ENCODE data around the gene HMGB1. TPM values are rescaled to one million over a fixed set of nuclear protein-coding genes. Genes with fewer than 3 reads are reported as not detected.
A peak's percentile ranks its signal among the peaks of the same experiment; 100 is the strongest.

HMGB1 gene
- total and polyA plus RNA-seq, 2 of the 13 experiments (the other 11 are each of a cell fraction or from before 2014, with no cell fraction given) = 115 to 584 TPM

DNA sequence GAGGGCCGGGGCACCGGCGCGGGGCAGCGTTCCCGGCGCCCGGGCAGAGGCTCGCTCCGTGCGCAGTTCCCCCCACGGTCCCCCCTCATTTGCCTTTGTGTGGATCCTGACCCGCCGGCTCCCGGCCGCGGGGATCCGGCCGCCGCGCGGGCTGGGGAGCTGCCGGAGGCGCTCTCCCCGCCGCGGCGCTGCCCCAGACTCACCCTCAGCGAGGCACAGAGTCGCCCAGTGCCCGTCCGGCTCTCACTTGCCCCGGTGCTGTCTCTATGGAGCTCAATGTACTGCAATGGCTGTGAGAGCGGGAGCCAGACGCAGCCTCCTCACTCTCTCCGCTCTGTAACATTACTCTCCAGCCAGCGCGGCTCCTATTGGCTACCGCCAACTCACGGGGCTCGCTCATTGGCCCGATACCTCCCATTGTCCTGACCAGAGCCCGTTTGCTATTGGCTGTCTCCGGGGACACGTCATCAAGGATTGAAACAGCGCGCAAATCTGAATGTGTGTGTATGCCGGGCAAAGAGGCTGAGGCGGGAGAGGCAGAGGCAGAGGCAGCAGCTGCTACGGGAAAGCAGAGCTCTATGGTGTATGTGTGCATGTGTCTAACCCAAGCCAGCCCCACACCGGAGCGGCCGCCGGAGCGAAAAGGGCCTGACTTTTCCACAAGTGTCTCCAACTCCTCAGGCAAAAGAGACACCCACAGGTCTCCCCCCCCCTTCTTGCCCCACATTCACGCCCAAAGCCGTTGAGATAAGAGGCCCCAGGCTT is at the start of gene HMGB1 (continued):
- TF ChIP-seq, protein P1, sequence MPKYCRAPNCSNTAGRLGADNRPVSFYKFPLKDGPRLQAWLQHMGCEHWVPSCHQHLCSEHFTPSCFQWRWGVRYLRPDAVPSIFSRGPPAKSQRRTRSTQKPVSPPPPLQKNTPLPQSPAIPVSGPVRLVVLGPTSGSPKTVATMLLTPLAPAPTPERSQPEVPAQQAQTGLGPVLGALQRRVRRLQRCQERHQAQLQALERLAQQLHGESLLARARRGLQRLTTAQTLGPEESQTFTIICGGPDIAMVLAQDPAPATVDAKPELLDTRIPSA (CRISPR knock-in tag; IDR thresholded peaks at IDR 0.05; ENCODE audit: borderline replicate concordance) = no peak
- no peak for TF ChIP-seq ESRRA (CRISPR knock-in tag; IDR thresholded peaks at IDR 0.05; ENCODE audit: low read depth)
- no peak for TF ChIP-seq STAG1 (CRISPR knock-in tag; IDR thresholded peaks at IDR 0.05)
- TF ChIP-seq BHLHE40 (IDR thresholded peaks at IDR 0.05; ENCODE audit: low read length) = no peak
- TF ChIP-seq SUZ12 (IDR thresholded peaks at IDR 0.05; ENCODE audit: low read depth, low read length) = no peak
- TF ChIP-seq, protein P2, sequence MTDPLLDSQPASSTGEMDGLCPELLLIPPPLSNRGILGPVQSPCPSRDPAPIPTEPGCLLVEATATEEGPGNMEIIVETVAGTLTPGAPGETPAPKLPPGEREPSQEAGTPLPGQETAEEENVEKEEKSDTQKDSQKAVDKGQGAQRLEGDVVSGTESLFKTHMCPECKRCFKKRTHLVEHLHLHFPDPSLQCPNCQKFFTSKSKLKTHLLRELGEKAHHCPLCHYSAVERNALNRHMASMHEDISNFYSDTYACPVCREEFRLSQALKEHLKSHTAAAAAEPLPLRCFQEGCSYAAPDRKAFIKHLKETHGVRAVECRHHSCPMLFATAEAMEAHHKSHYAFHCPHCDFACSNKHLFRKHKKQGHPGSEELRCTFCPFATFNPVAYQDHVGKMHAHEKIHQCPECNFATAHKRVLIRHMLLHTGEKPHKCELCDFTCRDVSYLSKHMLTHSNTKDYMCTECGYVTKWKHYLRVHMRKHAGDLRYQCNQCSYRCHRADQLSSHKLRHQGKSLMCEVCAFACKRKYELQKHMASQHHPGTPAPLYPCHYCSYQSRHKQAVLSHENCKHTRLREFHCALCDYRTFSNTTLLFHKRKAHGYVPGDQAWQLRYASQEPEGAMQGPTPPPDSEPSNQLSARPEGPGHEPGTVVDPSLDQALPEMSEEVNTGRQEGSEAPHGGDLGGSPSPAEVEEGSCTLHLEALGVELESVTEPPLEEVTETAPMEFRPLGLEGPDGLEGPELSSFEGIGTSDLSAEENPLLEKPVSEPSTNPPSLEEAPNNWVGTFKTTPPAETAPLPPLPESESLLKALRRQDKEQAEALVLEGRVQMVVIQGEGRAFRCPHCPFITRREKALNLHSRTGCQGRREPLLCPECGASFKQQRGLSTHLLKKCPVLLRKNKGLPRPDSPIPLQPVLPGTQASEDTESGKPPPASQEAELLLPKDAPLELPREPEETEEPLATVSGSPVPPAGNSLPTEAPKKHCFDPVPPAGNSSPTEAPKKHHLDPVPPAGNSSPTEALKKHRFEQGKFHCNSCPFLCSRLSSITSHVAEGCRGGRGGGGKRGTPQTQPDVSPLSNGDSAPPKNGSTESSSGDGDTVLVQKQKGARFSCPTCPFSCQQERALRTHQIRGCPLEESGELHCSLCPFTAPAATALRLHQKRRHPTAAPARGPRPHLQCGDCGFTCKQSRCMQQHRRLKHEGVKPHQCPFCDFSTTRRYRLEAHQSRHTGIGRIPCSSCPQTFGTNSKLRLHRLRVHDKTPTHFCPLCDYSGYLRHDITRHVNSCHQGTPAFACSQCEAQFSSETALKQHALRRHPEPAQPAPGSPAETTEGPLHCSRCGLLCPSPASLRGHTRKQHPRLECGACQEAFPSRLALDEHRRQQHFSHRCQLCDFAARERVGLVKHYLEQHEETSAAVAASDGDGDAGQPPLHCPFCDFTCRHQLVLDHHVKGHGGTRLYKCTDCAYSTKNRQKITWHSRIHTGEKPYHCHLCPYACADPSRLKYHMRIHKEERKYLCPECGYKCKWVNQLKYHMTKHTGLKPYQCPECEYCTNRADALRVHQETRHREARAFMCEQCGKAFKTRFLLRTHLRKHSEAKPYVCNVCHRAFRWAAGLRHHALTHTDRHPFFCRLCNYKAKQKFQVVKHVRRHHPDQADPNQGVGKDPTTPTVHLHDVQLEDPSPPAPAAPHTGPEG (CRISPR knock-in tag; IDR thresholded peaks at IDR 0.05) = no peak
- TF ChIP-seq, protein P3, sequence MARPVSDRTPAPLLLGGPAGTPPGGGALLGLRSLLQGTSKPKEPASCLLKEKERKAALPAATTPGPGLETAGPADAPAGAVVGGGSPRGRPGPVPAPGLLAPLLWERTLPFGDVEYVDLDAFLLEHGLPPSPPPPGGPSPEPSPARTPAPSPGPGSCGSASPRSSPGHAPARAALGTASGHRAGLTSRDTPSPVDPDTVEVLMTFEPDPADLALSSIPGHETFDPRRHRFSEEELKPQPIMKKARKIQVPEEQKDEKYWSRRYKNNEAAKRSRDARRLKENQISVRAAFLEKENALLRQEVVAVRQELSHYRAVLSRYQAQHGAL (CRISPR knock-in tag; IDR thresholded peaks at IDR 0.05; ENCODE audit: not compliant biosample characterization) = no peak
- TF ChIP-seq SETDB1 (CRISPR knock-in tag; IDR thresholded peaks at IDR 0.05; ENCODE audit: borderline replicate concordance) = no peak
- TF ChIP-seq MTF1 (CRISPR knock-in tag; IDR thresholded peaks at IDR 0.05) = no peak
- TF ChIP-seq HMGA1 (CRISPR knock-in tag; conservative IDR thresholded peaks at IDR 0.05) = no peak
- no peak for TF ChIP-seq PHF5A (CRISPR knock-in tag; IDR thresholded peaks at IDR 0.05; ENCODE audit: low read depth, unreplicated experiment)
- no peak for TF ChIP-seq MIXL1 (CRISPR knock-in tag; IDR thresholded peaks at IDR 0.05)
- no peak for TF ChIP-seq ZC3H4 (CRISPR knock-in tag; IDR thresholded peaks at IDR 0.05; ENCODE audit: borderline replicate concordance)
- TF ChIP-seq ELF3 (CRISPR knock-in tag; IDR thresholded peaks at IDR 0.05) = no peak
- TF ChIP-seq SRF (IDR thresholded peaks at IDR 0.05; ENCODE audit: low read depth, low read length) = no peak
- no peak for TF ChIP-seq ZNF816 (CRISPR knock-in tag; IDR thresholded peaks at IDR 0.05; ENCODE audit: borderline replicate concordance)
- no peak for TF ChIP-seq TCF7L2 (IDR thresholded peaks at IDR 0.05; ENCODE audit: low read depth, low read length)
- no peak for TF ChIP-seq ZNF33B (CRISPR knock-in tag; IDR thresholded peaks at IDR 0.05)
- TF ChIP-seq ARNTL (CRISPR knock-in tag; IDR thresholded peaks at IDR 0.05) = peak; percentile 24; the same call in 1 of the 2 replicates
- no peak for TF ChIP-seq CBFB (CRISPR knock-in tag; IDR thresholded peaks at IDR 0.05)
- no peak for TF ChIP-seq SNRNP70 (IDR thresholded peaks at IDR 0.05; ENCODE audit: low read depth, low read length)
- TF ChIP-seq MTF2 (CRISPR knock-in tag; IDR thresholded peaks at IDR 0.05; ENCODE audit: borderline replicate concordance) = no peak
- TF ChIP-seq, protein P4, sequence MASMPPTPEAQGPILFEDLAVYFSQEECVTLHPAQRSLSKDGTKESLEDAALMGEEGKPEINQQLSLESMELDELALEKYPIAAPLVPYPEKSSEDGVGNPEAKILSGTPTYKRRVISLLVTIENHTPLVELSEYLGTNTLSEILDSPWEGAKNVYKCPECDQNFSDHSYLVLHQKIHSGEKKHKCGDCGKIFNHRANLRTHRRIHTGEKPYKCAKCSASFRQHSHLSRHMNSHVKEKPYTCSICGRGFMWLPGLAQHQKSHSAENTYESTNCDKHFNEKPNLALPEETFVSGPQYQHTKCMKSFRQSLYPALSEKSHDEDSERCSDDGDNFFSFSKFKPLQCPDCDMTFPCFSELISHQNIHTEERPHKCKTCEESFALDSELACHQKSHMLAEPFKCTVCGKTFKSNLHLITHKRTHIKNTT (CRISPR knock-in tag; IDR thresholded peaks at IDR 0.05) = no peak

All from HepG2 (cell line).